ENCODE data around the gene HOXC10. TPM values are rescaled to one million over a fixed set of nuclear protein-coding genes. Genes with fewer than 3 reads are reported as not detected.

The HOXC10 gene
- total RNA-seq, 1 donor from 2014 or later = 0.85 TPM

DNA sequence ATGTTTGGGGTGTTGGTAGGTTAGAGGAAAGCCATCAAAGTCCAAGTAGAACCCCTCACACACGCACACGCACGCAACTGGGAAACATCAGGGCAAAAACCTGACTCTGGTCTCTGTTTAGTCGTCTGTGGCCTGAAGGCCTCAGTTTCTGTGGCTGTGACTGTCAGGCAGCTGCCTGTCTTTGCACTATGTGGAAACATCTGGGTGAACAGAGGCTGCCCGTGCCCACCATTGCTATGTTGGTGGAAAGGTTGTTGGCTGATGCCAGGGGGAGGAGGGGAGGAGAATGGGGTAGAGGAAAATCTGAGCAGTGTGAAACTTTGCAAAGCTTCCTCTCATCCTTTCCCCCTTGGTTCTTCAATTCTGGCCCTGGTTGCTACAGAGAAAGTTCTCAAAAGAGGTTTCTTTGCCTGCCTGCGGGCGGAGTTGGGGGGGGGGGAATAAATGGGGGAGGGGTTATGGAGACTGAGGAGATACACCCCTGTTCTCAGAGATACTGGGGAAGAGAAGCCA is 7.5 kb downstream of the HOXC10 start:
- no peak for DNase-seq

- no peak for DNase-seq
Measured at GRCh38 chr12:53993162-53994008, 8.4 kb downstream of the HOXC10 start.

DNA sequence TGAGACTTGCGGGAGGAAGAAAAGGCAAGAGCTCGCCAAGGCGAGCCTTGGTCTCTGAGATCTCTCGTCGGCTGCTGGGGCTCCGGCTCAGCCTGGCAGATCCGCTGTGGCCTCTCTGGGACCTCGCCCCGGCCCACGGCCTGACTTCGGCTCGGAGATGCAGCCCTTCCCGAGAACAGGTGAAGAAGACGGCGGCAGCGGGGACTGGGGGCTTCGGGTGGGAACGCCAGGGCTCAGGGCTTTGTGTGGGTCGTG is 9.0 kb downstream of the HOXC10 start:
- DNase-seq = no peak

DNA sequence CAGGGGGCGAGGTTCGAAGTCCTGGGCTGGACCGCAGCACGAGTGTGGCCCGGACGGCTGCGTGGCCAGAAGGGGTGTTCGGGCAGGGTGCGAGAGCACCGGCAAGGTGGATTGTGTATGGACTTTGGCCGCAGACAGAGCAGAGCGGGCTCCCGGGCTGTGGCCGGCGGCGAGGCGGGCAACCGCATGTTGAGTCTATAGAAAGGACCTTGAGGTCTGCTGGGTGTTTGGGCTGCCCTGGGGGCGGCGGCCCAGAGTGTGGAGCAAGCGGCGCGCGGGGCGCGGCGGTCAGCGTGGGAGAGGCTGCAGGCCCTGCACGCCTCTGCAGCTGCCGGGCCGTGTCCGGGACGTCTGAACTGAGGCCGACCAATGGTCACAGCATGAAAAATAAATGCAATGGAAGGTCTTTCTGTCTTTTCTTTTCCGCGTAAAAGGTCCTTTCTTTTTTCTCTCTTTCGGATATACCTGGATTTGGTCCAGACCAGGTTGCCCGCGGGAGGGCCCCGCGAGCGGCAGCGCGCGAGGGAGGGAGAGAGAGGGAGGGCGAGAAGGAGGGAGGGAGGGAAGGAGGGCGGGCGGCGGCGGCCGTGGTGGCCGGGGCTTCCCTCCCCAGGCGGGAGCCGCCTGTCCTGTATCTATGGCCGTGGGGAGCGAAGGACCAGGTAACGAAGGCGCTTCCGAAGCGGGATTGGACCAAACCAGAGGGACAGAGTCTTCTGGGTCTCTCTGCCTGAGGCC is 9.5 kb downstream of the HOXC10 start:
- DNase-seq = no peak

DNA sequence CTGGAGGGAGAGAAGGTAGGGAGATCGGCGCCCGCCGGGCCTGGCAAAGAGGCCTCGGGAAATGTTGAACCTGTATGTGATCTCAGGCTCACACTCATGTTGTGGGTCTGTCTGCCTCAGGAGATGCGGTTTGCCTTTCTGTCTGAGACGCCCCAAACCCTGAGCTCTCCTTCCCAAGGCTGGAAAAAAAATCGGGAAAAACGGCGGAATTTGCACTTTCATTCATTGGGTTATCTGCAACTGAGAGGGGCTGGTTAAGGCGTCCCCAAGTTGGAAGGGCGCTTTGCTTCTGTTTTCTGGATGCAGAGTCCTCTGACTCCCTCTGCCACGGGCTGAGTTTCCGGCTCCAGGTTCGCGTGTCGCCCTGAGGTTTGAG is 10.0 kb downstream of the HOXC10 start:
- no peak for DNase-seq

GRCh38 chr12:53995378-53996239 is 10.7 kb downstream of the HOXC10 start:
- DNase-seq = peak; percentile 22

DNA sequence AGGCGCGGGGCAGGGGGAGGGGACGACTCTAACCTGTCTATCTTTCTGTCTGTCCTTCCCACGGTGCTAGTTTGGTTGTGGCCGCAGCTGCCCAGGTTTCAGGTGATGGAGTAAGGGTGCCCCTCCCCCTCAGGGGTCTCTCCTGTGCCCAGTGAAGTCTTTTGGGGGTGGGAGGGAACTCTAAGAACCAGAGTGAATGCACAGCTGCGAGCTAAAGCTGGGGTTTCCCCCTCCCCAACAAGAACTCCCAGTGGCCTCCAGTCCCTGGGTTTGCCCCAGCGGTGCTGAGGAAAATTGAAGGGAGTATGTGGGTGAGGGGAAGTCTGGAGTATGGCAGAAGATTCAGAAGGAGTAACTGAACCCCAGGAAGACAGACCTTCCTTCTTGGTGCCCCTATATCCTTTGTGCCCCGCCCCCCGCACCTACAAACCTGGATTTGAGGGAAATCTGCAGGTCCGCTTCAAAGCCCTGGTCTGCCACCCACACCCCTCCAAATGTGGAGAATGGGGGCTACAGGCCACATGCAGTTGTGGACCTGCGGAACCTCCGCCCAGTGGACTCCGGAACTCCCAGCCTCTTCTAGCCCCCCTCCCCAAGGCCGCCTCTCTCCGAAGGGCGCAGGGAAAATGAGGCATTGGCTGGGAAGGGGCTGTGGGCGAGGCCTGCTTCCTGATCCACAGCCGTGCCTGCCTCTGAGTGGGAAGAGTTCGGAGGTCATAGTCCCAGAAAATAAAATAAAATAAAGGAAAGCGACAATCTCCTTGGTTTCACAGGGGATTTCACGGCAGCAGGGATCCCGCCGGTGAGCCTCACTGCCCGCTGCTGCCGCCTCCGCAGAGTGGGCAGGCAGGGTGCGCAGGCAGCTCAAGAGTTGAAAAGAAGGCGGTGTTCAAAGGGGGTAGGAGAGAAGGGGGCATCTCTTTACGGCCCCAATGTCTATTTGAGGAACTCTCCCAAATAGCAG is 11.6 kb downstream of the HOXC10 start:
- DNase-seq = no peak

DNA sequence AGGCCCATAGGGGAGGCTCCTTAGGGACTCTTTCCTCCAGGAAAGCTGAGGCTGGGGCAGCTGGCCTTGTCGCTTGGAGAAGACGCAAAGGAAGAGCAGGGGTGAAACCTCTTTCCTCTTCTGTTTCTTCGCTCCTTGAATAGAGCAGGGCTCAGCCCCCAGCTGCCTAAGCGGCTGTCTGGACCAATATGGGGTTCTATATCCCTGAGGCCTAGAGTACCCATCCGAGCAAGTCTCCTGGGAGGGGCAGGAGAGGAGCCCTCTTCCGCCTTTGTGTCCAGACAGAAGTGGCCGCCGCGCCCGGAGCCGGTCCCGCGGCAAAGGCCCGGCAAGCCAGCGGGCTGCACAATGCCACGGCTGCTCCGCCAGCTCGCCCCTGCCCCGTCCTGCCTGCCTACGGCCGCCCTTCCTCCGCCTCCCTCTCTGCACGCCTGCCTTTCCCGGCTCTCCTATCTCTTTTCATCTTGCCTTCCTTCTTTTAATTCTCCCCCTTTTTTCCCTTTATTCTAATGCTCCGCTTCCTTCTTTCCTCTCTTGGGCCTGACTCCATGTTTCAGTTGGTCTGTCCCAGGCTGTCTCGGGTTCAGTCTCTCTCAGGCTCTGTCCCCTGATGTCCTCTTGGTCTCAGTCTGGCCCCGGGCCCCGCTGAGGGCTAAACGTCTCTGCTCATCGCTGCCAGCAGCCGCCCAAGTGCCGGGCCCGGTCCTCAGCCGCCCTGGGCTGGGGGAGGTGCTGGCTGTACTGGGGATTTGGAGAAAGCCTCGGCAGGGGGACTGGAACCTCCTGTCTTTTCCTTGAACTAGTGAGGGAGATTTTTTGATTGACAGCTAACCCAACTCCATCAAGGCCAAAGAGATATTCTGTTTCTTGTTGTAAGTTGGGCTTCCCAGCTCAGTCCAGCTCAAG is 12.5 kb downstream of the HOXC10 start:
- no peak for DNase-seq

GRCh38 chr12:53998110-53998899 is 13.4 kb downstream of the HOXC10 start:
- DNase-seq = no peak

DNA sequence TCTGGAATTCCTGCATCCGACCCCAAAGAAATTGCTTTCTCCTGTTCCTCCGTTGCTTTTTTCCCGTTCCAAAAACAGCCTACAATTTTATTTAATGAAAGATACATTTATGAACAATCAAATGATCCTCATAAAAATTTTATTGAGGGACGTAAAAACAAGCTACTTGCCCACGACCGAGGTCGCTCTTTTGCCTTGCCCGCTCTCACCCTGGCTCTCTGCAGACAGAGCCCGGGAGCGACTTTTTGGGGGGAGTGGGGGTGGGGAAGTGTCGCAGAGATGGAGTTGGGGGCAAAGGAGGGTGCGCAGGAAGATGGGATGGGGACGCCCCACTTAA is 13.9 kb downstream of the HOXC10 start:
- no peak for DNase-seq

- no peak for DNase-seq
Measured at GRCh38 chr12:53999559-54000115, 14.7 kb downstream of the HOXC10 start.

- DNase-seq = no peak
Measured at GRCh38 chr12:54000116-54001114, 15.5 kb downstream of the HOXC10 start, which contains the start of gene HOXC9. TSS of gene HOXC9 (plus strand) at chr12:54000161. CDS start at chr12:54000189, 28 bp downstream.

- DNase-seq = no peak
Measured at GRCh38 chr12:54001283-54002187, 16.6 kb downstream of the HOXC10 start.

- DNase-seq = no peak
Measured at GRCh38 chr12:54002278-54002914, 17.4 kb downstream of the HOXC10 start.

GRCh38 chr12:54002915-54003389 is 18.0 kb downstream of the HOXC10 start:
- no peak for DNase-seq

GRCh38 chr12:54003625-54004024 is 18.7 kb downstream of the HOXC10 start:
- no peak for DNase-seq

Data from dermis blood vessel endothelial cell (primary cell).